HG03432 (cell line): ENCODE data around the gene MPL.
"Not testable (repeated sequence)": the region's sequence is repeated elsewhere in the genome, so short reads cannot be mapped to it uniquely, and the experiment has no call there.

Experiments used
- ATAC-seq: cut with Tn5 transposase; IDR thresholded peaks from one replicate; pipeline ENCODE4 v1.9.1; 2021; ENCODE audit warnings: mild to moderate bottlenecking, moderate library complexity; ENCODE audit not compliant: unreplicated experiment

MPL gene

GRCh38 chr1:43370564-43370963, 32.9 kb downstream of the MPL start:
- no peak for ATAC-seq

- ATAC-seq = no peak
Observed at GRCh38 chr1:43372172-43372571, 34.6 kb downstream of the MPL start.

GRCh38 chr1:43373066-43373940, 35.7 kb downstream of the MPL start:
- ATAC-seq = no peak

GRCh38 chr1:43376723-43377235, 39.2 kb downstream of the MPL start:
- ATAC-seq = no peak

GRCh38 chr1:43377831-43378230, 40.2 kb downstream of the MPL start:
- no peak for ATAC-seq

- no peak for ATAC-seq
Observed at GRCh38 chr1:43379476-43379875, 41.9 kb downstream of the MPL start.

- no peak for ATAC-seq
Observed at GRCh38 chr1:43381612-43382011, 44.0 kb downstream of the MPL start.

- ATAC-seq = no peak
Observed at GRCh38 chr1:43382027-43382779, 44.6 kb downstream of the MPL start.

- no peak for ATAC-seq
Observed at GRCh38 chr1:43383449-43383848, 45.8 kb downstream of the MPL start.

GRCh38 chr1:43386676-43387075, 49.1 kb downstream of the MPL start:
- no peak for ATAC-seq

GRCh38 chr1:43387976-43388599, 50.5 kb downstream of the MPL start:
- no peak for ATAC-seq

GRCh38 chr1:43388613-43389012, 51.0 kb downstream of the MPL start:
- no peak for ATAC-seq

GRCh38 chr1:43389326-43390313, 52.0 kb downstream of the MPL start, which contains the start of the genes MED8 and SZT2:
TSS of gene MED8 (minus strand) at chr1:43389800. CDS start at chr1:43389764, 36 bp downstream.
TSS of gene SZT2 (plus strand) at chr1:43389899. CDS start at chr1:43389969, 70 bp downstream.
- ATAC-seq = peak; percentile 89

GRCh38 chr1:43392702-43393101, 55.1 kb downstream of the MPL start:
- ATAC-seq = no peak

- ATAC-seq = no peak
Observed at GRCh38 chr1:43395523-43395922, 57.9 kb downstream of the MPL start.

- ATAC-seq = no peak
Observed at GRCh38 chr1:43396059-43396458, 58.4 kb downstream of the MPL start.

GRCh38 chr1:43398227-43398626, 60.6 kb downstream of the MPL start:
- ATAC-seq = no peak

- not testable (repeated sequence) for ATAC-seq
Observed at GRCh38 chr1:43400441-43400840, 62.8 kb downstream of the MPL start.

GRCh38 chr1:43402089-43402865, 64.7 kb downstream of the MPL start:
- ATAC-seq = no peak
